HG03571 (cell line): ENCODE data around the gene KRTAP5-8.
"Not testable (repeated sequence)": the region's sequence is repeated elsewhere in the genome, so short reads cannot be mapped to it uniquely, and the experiment has no call there.

Experiments
- ATAC-seq: cut with Tn5 transposase; IDR thresholded peaks from one replicate; pipeline ENCODE4 v1.9.1; 2021; ENCODE audit not compliant: unreplicated experiment

The KRTAP5-8 gene

GRCh38 chr11:71568704-71569349 is 31.0 kb downstream of the KRTAP5-8 start:
- ATAC-seq = no peak

GRCh38 chr11:71571101-71571850 is 33.5 kb downstream of the KRTAP5-8 start:
- not testable (repeated sequence) for ATAC-seq

- no peak for ATAC-seq
Observed at GRCh38 chr11:71572811-71573210, 35.0 kb downstream of the KRTAP5-8 start.

GRCh38 chr11:71574418-71574817 is 36.6 kb downstream of the KRTAP5-8 start:
- ATAC-seq = no peak

DNA sequence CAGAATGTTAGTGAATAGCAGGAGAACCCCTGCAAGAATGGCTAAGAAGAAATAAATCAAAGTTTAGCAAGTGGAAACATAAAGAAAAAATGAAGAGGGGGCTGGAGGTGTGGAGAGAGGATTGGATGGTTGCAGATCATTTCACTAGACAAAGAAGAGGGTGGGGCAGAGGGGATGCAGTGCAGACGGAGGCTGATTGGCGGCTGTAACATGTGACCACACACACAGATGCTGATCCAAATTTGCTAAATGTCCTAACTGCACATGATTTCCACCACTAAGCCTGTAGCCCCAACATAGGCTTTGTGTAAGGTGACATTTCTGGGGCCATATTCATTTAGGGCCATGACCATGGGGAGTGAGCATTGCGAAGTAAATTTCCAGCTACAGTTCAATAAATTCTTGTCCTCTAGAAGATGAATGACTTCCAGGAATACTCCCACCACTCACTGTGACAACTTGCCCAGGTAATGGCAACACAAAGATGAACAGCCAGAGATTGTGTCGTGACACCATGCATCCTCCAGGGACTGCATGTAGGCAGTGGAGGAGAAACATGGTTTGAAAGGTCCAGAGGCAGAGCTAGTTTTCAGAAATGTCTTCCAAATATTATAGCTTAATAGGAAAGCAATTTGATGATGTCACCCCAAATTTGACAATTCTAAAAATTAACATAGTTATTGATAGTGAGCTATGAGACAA is 38.0 kb downstream of the KRTAP5-8 start:
- ATAC-seq = no peak

DNA sequence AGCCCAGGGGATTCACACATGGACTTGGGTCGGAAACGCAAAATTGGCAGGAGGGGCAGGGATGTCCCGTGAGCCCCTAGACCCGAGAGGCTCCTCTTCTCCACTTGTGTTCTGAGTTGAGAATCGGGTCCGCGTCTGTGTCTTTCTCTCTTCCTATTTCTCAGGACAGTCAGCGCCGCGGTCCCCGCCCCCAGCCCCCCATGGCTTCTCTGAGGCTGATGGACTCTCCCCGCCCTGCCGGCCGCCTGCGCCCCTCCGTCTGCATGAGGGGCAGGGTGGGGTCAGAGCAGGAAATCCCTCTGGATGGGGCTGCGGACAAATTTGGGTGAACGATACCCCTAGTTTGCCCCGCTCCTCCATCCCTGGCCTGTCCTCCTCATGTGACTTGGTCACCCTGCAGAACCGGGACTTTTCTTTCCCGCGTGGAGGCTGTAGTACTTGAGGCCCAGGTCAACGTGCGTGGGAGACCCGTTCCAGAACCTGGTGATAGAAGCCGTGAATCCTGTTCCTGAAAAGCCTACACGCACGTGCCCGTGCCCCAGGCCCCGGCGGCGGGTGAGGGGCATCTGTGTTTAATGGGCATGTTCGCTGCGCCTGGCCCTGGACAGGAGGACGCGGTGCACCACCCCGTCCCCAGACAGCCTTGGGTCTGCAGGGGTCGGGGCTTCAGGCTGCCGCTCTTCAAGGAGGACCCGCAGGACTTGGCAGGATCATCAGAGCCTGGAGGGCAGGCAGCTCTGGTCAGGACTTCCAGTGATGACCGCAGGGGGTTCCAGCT is 39.1 kb downstream of the KRTAP5-8 start:
- ATAC-seq = not testable (repeated sequence)

DNA sequence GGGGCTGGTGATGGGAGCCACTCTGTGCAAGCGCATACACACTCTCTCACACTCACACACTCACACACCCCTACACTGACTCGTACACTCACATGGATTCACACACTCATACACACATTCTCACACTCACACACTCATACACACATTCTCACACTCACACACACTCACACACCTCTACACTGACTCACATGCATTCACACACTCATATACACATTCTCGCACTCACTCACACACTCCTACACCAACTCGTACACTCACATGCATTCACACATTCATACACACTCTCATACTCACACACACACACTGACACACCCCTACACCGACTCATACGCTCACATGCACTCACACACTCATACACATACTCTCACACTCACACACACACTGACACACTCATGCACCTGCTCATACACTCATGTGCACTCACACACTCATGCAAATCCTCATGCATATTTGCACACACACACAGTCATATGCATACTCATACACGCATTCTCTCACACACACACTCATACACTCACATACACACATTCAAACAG is 39.7 kb downstream of the KRTAP5-8 start:
- ATAC-seq = no peak

DNA sequence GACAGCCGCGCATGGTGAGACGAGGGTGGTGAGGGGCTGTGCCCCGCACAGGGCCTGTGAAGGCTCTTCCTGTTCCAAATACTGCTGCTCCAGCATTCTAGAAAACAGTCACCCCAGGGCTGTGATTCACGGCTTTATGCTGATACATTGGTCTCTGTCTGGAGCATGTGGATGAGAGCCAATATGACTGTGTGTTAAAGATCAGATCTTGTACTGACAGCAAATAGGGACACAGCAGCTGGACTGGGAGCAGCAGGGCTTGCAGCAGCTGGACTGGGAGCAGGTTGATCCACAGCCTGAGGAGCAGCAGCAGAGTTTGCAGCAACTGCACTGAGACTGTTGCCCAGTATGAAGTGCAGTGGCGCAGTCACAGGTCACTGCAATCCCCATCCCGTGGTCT is 41.7 kb downstream of the KRTAP5-8 start:
- not testable (repeated sequence) for ATAC-seq

DNA sequence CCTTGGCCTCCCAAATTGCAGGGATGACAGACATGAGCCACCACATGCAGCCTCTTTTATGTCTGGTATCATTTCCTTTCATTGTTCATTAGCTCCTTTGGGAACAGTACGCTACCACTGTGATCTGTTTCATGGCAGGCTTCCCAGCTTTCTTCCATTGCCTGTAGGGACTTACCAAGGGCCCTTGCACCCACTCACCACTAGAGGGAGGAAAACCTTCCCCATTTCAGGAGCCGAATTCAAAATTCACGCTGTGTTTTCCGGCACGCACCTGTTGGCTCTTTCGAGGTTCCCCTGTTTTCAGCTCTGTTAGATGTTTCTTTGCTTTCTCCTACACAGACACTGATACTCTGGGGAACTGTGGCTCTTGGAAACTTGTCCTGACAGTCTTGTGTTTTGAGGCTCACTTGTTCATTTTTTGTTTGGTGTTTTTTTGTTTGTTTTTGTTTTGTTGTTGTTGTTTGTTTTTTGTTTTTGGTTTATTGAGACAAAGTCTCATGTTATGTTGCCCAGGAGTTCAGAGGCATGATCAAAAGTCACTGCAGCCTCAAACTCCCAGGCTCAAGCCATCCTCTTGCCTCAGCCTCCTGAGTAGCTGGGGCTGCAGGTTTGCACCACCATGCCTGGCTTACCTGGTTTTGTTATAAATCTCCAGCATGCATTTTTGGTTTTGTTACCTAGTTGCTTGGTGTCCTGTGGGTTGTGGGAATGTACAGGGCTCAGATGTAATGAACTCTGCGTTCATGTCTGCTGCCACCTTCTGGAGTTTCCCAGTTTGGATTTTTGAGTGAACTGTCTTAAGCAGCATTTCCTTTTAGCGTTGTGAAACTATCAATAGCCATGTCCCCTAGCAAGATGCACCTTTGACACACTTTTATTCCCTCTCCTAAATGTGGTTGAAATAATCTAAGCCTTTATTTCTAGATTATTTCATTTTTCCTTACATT is 42.5 kb downstream of the KRTAP5-8 start:
- ATAC-seq = no peak

GRCh38 chr11:71581826-71582225 is 44.0 kb downstream of the KRTAP5-8 start:
- no peak for ATAC-seq

DNA sequence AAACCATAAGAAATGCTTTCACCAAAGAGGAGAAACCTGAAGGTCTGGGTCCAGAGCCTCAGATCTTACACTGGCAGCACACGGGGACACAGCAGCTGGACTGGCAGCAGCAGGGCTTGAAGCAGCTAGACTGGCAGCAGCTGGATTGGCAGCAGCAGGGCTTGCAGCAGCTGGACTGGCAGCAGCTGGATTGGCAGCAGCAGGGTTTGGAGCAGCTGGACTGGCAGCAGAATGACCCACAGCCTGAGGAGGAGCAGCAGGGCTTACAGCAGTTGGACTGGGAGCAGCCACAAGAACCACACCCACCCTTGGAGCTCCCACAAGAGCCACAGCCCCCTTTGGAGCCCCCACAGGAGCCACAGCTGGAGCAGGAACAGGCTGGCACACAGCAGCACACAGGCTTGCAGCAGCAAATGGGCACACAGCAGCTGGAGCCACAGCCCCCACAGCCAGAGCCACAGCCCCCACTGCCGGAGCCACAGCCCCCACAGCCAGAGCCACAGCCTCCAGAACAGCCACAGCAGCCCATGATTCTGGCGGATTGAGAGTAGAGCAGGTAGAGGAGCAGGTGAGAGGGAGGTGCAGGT is 44.6 kb downstream of the KRTAP5-8 start, which contains the start of gene KRTAP5-11:
KRTAP5-11 (minus strand) TSS at position 567 of the 587 bp plus-strand sequence; CDS start at position 529, 38 bp downstream.
- no peak for ATAC-seq

DNA sequence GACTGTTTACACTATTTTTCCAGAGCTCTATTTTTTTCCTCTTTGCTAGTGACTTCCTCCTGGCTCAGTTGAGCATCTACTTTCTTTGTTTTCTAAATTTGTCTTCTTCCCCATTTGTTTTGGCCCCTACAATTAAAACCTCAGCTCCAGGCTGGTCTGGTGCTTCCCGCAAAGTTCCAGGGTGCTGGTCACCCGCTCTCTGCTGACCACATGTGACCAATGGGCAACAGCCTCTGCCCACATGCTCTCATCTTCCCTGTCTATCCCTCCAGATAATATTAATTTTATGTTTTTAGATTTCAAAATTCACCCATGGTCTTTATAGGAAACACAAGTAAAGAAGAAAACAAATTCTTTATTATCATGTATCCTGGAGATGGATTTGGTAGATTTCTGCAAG is 45.1 kb downstream of the KRTAP5-8 start:
- not testable (repeated sequence) for ATAC-seq

DNA sequence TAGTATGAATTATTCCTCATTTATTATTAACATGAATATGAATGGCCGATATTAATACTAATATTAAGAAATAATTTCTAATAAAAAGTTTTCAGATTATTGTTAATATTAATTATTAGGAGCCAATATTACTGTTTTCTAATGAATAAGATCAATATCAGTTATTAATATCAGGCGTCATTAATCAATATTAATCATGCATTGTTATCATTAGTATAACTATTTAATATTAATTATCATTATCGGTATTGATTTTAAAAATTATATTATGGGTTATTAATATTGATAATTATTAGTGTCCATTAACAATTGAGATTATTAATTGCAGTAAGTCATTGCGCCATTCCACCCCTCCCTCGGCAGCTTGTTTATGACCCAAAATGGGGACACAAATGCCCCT is 47.8 kb downstream of the KRTAP5-8 start:
- not testable (repeated sequence) for ATAC-seq

DNA sequence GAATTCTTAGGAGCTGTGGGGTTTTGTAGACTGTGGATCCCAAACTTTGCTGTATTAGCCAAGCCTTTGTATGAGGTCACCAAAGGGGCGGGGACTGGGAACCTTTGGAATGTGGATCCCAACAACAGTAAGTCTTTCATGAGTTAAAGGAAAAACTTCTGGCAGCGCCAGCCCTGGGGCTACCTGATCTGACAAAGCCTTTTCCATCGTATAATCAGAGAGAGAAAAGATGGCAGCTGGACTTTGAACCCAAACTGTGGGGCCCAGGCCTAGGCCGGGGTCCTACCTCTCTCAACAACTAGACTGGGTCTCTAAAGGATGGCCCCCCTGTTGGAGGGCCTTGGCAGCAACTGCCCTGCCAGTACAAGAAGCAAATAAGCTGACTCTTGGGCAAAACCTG is 50.5 kb downstream of the KRTAP5-8 start:
- ATAC-seq = not testable (repeated sequence)
